HG02763 (cell line): Measurements from ENCODE around the gene CFAP74.

Experiments used
- ATAC-seq: cut with Tn5 transposase; IDR thresholded peaks from one replicate; pipeline ENCODE4 v1.9.1; 2021; ENCODE audit warnings: mild to moderate bottlenecking, moderate library complexity; ENCODE audit not compliant: unreplicated experiment

Gene CFAP74

DNA sequence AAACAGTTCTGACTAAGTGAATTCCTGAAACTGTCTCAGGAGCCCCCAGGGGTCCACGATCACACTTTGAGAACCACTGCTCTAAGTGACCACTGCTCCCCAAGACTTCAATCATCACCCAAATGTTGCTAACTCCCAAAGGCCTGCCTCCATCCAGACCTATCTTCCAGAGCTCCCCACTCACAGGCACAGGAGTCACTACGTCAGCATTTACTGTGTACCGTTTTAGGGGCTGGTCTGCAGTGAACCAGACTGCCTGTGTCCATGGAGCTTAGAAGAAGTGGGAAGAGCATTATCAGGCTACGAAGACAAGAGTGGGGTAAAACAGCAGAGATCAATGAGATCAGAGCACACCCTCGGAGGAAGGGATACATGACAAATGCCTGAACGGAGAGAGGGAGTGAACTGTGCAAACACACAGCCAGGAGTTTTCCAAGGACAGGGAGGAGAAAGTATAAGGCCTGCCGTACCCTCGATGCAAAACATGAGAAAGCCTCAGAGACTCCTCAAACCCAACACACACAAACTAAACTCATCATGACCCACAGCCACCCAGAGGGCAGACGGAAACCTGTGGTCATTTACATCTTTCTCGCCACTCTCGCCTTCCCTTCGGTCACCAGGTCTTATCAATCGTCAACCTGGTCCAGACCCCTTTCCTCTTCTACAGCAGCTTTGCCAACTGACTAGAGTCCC is 122.8 kb downstream of the CFAP74 start:
- no peak for ATAC-seq

DNA sequence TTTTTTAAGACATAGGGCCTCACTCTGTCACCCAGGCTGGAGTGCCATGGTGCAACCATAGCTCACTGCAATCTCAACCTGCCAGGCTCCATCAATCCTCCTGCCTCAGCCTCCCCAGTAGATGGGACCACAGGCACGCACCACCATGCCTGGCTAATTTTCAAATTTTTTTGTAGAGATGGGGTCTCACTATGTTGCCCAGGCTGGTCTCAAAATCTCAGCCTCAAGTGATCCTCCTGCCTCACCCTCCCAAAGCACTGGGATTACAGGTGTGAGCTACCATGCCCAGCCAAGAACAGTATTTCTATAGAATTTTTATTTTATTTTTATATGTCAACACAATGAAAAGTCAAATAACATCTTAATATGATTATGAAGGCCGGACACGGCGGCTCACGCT is 123.6 kb downstream of the CFAP74 start:
- ATAC-seq: no peak

DNA sequence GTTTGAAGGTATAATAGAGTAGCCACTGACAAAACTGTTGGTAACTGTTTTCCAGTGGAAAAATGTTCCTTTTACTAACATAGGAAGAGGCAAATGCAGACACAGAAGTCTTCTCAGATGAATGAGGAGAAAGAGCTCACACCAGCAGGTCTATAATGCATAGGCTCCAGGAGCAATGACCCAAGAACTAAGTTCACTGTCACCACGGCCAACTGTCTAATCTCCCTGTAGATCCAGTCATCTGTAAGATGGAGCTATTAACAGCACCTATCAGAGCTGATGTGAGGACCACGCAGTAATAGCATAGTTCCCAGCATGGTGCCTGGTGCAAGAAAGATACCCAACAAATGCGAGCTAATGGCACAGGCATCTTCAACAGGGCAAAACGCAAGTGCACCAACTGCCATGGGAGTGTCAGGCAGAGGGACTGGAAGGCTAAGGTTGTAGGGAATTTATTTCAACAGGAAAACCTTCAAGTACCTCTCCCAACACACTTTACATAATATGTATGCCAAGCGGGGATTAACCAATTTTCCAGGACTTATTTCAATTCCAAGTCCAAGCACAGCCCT is 125.6 kb downstream of the CFAP74 start:
- ATAC-seq: no peak

DNA sequence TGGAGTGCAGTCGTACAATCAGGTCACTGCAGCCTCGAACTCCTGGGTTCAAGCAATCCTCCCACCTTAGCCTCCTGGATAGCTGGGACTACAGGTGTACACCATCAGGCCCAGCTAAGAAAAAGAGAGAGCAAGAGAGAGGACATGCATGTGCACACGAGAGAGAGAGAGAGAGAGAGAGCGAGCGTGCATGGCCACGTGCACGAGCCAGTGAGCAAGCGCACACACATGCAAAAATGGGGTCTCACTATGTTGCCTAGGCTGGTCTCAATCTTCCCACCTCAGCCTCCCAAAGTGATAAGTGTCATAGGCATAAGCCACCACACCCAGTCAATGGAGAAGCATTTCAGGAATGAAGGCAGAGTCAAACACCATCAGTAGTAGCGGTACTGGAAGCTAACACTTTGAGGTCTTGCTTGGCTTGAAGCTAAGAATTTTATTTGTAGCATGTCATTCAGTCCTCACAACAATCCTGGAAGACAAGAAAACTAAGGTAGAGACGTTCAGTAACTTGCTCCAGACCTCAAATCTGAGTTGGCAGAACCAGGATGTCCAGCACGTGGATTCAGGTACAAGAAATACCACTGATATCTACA is 127.2 kb downstream of the CFAP74 start:
- ATAC-seq: no peak

DNA sequence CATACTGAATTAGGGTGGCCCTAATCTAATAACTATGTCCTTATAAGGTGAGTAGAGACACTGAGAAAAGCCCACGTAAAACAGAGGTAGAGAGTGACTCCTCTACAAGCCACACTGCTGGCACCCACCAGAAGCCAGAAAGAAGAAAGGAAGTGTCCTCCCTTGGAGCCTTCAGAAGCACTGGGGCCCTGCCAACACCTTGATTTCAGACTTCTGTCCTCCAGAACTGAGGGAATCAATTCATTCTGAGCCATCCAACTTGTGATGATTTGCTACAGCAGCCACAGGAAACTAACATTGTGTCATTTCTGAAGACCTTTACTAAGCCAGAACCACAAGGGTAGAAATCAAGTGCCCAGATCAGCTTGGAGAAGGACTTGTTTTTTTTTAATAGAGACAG is 127.7 kb downstream of the CFAP74 start:
- no peak for ATAC-seq

DNA sequence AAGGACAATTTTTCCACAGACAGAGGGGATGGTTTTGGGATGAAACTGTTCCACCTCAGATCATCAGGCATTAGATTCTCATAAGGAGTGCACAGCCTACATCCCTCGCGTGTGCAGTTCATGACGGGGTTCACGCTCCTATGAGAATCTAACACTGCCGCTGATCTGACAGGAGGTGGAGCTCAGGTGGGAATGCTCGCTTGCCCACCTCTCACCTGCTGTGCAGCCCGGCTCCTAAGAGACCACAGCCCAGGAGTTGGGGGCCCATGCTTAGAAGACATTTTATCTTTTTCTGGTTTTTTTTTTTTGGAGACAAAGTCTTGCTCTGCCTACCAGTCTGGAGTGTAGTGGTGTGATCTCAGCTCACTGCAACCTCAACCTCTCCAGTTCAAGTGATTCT is 128.7 kb downstream of the CFAP74 start:
- no peak for ATAC-seq

DNA sequence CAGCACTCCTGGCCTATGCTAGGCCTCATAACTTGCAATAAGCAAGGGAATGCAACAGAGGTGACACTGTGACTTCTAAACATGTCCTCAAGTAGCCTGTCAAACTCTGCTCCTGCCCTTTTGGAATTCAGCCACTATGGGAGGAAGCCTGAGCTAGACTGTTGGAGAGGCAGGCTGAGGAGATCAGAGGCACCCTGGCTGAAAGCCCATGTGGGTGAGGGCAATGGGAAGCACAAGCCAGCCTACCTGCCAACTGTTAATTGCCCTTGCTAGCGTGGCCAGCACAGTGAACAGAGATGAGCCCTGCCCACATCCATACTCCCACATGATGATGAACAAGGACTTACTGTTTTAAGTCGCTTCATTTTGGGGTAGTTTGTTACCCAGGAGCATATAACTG is 130.4 kb downstream of the CFAP74 start:
- no peak for ATAC-seq

DNA sequence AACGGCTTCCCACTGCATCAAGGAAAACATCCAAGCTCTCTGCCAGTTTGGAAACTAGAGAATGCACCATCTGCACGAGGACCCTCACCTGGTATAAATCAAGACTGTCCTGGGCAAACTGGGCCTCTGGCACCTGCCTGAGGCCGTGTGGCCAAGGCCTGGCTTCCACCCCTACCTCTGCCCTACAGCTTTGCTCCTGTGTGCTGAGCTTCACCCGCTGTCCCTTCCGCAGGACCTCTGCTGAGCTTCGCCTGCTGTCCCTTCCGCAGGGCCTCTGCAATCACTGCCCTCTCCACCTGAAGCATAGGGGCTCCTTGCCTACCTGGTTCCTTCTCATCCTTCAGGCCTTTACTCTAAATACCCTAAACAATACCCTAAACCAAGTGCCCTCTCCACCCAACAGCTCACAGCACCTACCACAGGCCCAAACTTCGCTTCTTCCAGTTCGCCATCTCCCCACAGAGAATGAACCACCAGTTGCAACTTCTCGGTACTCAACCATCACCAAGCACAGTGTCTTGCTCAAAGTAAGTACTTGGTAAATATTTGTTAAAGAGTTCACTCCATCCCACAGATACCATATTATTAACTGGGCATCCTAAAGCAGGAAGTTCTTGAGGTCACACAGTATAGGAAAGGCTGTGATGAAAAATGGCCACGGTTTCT is 131.1 kb downstream of the CFAP74 start:
- no peak for ATAC-seq
